Hematopoietic multipotent progenitor cell treated with erythropoietin and hydrocortisone succinate and interleukin-3 and kit ligand, for 6 days (in vitro differentiated cells): ENCODE results near the gene TMA7B.
A peak's percentile ranks its signal among the peaks of the same experiment; 100 is the strongest.

Experiments used
- DNase-seq: peaks from one replicate; pipeline ENCODE4 v3.0.0-alpha.2; 2015

The TMA7B gene

DNA sequence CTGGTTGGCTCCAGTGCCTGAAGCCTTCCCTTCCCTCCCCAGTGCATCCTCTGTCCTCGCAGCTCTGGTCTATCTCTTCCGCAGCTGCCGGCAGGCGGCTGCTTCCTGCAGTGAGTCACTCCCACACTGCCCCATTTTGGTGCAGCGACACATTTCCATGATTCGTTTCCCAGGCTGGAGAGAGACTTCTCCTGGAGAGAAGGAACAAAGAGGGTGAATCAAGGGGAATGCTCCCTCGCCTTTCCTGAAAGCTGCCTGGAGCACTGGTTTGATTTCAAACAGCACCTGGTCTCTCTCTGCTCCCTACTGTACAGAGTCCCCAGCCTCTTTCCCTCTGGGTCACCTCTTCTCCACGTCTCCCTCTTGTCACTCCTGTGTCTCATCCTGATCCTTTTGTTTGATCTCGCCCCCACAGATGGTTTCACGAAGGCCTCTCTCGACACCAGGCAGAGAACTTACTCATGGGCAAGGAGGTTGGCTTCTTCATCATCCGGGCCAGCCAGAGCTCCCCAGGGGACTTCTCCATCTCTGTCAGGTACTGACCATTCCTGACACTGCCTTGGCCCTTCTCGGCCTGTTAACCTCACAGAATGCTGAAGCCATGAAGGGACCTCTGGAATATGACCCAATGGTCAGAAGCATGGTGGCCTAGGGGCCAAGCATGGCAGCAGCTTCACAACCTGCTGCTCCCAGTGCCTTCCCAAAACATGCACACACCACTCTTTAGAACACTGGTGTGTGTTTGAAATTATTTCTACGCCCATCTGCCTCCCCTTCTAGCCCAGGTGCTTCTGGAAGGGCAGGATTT is at the start of gene TMA7B:
TMA7B (plus strand) TSS at position 758 of the 808 bp plus-strand sequence. CDS start 3,978 bp downstream, outside the sequence.
- DNase-seq: peak; percentile 69

DNA sequence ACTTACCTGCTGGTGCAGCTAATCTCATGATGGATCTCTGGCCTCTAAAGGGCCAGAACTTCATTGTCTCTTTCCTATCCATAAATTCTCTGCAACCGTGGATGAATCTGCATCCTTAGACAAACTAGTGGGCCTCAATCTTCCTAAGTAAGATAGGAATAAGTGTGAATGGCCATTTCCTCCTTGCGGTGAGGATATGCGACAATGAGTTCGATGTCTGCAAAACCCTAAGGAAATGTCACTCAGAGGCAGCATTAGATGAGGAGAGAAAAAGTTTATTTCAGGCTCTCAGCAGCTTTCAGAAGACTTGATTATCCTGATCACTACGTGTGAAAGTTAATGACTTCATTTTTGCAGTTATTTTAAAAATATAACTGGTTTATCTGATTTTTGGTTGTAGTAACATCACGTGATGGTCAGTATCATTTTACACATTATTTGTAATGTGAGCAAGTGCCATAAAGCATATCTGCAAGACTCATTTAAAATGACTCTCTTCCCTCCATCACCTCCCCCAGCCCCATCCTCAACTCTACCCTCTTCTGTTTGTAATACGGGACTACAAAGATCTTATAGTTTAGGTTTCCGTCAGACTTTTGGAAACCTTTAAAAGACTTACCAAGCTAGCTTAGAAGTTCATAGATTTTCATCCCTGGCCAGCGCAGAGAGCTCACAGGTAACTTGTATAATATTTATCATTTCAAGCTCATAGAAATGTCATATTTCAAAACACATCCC is 49.2 kb upstream of the TMA7B start:
- no peak for DNase-seq

DNA sequence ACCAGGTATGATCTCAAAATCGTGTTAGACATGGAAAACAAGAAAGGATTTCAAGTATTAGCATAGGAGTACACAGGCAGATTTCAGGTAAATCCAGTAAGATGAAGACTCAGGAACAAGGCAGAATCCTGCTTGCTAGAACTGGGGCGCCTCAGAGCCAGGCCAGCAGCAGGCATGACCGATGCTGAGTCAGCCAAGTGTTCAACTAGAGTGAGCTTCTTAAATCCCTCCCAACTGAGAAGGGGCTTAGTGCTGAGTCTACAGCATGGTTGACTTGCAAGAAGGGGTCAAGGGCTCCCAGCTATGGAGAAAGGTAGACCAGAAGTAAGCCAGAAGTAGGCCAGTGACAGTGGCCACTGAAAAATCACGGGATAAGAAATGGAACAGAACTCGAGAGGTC is 46.9 kb upstream of the TMA7B start:
- no peak for DNase-seq

DNA sequence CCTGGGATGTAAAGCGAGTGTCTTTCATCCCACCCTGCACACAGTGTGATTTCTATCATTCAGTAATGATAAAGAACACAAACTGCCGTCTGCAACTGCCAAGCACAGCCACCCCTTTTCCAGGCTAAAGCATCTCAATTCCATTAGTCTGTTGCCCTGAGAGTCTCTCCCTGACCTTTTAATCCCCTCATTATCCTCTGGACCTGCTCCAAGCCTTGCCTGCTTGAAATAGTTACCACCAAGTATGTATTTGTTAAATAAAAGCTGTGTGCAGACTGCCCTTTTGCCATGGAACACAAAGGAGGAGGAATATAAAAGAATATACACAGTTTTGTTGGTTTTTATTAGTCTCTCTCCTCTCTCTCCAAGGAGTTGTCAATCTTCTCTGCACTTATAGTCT is 46.3 kb upstream of the TMA7B start:
- DNase-seq: no peak

DNA sequence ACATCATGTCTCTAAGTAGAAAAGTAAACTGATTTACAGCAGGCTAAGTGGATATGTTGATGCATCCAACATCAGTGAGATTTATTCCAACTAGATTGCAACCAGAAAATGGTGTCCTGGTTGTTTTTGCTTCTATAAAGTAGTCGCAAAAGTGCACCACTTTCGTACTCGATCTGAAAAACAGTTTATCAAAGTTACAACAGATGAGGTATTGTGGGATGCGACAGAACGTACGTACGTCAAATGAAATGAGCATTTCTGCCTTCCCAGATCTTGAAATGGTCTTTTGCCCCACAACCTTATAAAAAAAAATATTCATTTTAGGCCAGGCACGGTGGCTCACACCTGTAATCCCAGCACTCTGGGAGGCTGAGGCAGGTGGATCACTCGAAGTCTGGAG is 45.6 kb upstream of the TMA7B start:
- no peak for DNase-seq

DNA sequence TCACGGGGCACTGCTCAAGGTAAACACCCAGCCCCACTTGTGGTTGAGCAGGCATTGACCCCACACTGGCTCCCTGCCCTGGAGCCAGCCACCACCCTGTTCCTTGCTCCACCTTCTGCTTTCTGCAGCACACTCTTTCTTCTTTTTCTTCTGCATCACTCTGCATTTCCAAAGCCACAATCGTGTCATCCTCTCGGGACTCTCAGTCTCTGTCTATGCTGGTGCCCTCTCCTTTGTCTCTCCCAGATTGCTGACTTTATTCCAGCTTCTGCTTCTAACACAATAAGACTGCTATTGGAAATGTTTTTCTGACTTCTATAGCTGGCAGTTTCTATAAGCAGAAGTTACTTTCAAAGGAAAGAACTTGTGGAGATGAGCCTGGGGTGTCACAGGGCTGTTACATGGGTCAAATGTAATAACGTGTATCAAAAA is 44.9 kb upstream of the TMA7B start:
- DNase-seq: peak; percentile 67

DNA sequence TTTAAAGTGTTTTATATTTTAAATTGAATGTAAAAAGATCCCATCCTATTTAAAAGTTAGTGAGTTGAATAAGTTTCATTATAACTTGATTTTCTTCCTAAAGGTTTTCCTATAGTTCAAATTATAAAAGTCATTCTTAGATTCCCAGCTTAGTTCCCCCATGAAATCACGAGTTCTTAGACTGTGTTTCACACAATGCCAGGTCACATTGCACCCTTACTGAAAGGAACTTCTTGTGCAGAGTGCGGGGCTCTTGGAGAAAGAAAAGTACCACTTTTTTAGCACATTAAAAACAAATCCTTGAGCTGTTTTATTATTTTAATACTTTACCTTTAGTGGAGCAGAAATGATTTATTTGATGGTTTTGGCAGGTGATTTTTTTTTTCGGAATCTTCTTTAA is 43.7 kb upstream of the TMA7B start:
- DNase-seq: no peak

DNA sequence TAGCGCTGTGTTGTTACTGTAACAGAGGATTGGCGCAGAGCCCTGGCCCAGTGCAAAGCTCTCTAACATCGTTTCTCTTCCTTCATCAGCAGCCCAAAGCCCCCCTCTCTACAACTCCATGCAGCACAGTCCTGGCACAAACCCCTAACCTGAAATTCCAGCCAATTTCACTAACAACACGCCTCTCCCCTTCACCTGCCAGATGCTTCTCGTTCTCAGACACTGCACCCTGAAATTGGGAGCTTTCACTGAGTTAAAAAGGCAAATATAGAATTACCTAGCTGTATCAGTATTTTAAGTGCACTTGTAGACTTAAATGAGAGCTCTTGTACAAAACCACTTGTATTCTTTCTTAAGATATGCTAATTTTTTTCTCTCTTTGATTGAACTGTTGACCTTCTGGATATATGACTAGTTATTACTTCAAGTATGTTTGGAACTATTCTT is 43.0 kb upstream of the TMA7B start:
- DNase-seq: no peak

DNA sequence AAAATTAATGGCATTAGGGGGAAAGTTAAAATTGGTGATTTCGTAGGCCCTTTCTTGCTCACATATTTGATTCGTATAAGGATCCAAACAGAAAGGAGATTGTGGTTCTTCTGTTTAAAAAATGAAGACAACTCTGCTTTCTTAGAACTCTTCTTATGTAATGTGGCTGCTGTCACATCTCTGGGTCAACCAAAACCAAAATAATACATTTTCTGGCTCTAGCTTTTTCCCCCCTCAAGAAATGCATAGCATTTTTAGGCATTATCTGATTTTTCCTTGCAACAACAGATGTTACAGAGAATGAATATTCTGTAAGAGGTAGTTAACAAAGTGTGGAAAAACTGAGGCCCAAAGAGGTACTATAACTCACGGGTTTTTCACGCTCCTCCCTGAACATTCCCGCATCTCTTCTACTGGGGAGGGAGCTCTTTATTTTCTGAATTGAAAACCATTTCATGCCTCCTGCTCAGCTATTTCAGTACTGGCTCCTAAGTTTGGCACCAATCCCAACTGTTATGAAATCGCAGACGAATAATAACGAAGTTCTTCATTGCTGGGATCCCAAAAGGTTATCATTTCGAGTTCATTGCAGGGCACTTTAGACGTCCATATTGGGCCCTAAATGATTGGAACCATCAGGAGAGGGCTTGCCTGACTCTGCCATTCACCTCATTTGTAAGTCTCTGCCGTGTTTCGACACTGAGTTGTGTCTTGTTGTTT is 42.3 kb upstream of the TMA7B start:
- peak; percentile 76 for DNase-seq

DNA sequence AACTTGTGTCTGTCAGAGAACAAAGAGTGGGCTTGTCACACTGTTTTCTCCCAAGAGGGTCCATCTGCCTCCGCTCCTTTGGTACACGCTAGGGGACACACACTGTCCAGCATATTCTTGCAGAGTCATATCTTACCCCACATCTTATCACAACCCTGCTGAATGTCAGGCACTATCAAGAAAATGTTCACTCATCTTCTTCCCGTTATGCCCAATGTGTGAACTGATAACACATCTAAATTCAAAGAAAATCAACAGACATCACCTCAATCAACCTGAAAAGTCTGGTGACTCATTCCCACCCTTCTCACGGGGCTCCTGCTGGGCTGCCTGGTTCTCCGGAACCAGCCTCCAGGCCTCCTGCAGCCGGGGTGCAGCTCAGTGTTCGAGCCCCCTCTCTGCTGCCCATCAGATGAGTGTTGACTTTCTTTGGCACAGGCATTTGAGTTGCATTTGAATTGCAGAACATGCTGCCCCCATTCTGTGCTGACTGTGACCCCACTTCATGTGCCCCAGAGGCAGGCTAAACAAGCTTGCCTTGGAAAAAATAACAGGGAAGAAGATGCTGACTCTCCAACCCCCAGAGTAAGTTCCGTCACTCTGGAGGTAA is 40.0 kb upstream of the TMA7B start:
- DNase-seq: peak; percentile 91

DNA sequence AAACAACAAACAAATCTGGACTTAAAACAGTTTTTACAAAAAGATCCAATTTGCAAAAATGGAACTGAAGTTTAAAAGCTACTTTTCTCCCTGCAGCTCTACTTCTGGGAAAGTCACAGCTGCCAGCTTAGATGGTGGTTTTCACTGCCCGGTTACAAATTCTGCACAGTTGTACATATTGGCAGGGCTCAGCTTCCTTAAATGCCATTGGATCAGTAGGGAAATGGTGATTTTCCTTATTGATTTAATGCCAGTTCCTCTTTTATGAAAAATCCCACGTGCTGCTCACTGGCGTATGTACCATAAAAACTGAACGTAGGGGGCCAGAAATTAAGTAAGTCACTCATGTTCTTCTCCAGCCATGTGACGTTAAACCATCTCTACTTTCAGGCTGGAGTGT is 36.5 kb upstream of the TMA7B start:
- DNase-seq: no peak

DNA sequence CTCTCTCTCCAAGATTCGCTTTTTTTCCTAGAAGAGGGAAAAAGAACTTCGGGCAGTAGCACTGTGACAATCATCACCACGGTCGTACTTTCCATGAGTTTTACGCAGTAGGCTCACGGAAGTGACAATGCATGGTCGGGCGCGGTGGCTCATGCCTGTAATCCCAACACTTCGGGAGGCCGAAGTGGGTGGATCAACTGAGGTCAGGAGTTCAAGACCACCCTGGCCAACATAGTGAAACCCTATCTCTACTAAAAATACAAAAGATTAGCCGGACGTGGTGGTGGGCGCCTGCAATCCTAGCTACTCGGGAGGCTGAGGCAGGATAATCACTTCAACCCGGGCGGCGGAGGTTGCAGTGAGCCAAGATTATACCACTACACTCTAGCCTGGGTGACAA is 35.9 kb upstream of the TMA7B start:
- no peak for DNase-seq

DNA sequence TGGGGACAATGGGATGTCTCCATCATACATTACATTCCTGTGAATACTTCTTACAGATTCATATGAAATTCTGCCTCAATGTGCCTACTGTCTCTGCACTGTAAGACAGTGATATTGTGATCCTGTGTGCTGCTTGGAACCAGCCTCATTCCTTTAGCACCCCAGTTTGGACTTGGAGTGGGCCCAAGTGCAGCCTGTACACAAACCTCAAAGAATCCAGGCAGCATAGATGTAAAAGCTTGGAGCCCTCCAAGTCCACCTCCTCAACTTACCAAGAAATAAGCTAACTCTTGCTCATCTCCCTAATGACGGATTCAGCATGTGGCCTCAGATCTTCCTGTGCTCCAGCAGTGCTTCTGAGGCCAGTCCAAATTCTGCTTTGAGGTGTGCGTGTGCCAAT is 34.9 kb upstream of the TMA7B start:
- no peak for DNase-seq

DNA sequence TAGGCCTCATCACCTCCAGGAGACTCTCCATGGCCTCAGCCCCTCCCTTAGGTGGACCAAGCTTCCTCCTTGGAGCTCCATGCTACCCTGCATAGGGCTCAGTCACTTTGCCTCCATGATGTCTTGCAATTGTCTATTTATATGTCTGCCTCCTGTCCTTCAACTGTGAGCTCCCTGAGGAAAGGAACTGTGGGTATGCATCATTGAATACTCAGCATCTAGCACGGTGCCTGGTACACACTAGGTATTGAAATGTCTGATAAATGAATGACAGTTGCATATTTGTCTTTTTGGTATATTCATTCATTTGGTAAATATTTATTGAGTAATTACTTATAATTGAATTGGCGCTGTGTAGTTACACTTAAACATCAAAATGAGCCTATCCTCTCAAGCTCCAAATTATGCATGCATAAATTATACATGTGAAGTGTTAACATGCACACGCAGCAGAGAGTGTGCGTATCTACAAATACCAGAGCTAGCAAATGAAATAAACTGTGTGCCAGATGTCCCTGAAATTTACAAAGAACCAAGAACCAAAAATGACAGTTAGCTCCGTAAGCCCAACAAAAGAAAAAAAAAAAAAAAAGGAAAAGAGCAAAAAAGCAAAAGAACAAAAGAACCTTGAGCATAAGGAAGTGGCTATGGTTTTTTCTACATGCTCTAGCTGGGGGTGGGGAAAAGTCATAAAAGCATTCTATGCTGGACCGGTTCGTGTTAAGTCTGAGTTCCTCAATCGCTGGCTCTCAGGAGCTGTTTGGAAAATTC is 34.1 kb upstream of the TMA7B start:
- DNase-seq: no peak

DNA sequence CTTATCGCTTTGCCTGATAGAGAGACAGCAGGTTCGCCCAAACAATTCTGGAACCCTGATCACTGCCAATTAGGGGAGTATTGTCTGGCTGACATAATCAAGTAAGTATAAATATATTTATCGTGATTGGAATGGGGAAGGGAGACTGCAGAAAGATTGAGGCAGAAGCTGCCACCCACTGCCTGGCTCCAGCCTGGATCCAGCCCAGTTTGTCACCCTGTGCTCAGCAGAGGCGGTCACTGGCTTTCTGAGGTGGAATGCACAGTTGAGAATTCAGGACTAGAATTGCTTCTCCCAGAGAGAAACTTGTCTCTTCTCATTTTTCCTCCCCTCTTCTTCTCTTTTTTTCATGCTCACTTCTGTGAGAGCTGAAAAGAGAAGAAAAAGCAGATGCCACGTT is 33.4 kb upstream of the TMA7B start:
- no peak for DNase-seq

DNA sequence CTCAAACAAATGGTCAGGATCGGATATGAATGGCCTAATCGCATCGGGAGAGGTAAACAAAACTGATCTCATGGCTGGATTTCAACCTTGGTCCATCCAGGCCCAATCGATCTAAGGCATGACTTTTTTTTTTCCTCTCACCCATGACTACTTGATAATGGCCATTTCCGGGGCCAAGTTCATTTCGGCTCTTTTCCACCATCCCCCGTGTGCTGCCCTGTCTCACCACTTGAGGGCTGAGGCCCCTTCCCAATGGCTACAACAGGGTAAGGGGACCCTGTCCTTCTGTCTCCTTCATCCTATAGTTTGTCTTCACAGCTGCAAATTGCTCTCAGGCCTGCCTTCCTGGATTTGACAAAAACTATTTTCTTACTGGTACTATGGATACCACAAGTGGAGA is 32.7 kb upstream of the TMA7B start:
- no peak for DNase-seq

DNA sequence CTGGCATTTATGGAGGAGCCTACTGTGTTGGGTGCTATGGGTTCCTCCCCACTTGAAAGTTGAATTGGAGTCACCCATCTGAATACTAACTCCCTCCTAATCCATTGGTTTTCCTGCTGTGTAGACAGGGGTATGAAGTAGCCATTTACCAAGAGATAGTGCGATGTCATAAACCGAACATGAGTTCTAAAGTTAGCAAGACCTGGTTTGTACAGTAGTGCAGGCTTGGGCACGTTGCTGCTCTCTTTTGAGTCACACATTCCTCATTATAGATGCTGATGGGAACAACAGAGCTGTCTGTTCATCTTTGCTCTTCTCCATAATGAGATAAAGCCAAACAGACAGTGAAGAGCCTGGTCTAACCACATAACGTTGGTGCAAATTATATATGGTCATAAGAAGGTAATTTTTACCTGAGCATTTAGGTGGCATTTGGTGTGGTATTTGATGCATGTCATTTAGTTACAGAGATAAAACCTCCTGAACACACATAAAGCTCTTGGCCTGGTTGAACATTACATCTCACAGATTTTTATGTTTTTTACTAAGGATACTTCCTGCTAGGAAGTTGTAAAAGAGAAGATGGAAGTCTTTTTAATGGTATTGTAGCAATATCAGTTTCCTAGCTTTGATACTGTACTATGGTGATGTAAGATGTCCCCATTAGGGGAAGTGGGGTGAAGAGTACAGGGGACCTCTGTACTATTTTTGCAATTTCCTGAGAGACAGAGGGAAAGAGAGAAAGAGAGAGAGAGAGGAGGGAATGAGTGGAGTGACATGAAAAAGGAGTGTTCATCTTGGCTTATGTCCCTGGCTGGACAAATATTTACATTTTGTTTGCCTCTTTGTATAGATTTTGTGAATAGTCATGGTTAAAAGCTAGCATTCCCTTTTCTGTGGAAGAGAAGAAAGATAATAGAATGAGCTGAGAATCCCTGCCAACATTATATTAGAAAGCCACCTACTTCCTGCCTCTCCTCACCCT is 31.4 kb upstream of the TMA7B start:
- no peak for DNase-seq

DNA sequence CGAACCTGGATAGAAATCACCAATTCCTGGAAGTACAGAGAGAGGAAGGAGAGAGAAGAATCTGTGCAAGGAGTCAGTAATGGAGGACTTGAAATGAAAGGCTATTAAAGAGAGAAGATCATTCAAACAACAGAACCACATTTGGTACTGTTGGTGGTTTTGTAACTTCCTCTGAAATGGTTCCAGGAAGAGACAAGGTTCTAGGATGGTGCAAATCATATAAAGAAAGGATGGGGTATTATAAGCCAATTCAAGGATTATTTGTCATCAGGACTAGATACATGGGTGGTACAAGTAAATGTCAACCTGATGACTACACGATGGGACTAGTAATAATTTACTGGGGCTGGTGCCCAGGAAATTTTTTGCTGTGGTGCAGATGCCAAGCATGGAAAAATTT is 28.9 kb upstream of the TMA7B start:
- DNase-seq: no peak

DNA sequence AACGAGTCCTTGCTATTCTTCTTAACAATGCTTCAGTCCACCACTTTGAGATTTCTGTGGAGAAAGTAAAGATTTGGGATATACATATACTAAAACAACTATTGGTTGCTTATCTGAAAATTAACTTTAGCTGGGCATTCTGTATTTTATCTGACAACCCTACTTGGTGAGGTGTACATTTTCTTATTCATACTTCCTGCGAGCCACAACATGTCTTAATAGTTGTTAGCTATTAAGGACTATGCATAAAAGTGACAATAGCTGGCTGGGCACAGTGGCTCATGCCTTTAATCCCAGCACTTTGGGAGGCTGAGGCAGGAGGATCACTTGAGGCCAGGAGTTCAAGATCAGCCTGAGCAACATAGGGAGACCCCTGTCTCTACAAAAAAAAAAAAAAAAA is 28.0 kb upstream of the TMA7B start:
- DNase-seq: no peak

DNA sequence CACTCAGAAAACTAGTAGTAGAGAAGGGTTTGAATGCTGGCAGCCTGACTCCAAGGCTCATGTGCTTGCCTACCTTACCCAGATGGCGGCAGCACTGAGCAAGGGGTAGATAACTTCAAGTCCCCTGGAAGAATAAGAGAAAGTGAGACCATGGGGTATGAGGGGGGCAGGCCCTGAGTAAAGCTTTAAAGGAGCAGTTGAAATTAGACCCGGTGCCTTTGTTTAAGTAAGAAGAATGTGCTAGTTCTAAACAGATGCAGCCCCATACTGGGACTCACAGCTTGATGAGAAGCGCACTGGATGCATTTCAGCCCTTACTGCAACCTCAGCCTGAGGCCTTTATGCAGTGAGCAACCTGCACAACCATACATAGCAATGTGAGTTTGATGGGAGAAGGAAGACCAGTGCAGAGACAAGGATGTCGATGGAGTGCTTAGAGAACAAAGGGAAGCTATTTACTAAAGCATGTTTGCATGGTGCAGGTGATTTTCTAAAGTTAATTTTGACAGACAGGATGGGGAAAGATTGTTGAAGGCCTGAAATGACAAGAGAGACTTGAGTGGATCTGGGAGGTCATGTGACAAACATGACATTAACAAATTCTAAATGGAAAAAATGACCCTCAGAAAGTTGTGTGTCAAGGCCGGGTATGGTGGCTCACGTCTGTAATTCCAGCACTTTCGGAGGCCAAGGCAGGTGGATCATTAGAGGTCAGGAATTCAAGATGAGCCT is 27.1 kb upstream of the TMA7B start:
- peak; percentile 85 for DNase-seq
